Gastrocnemius medialis (tissue), 4 donors: Measurements from ENCODE around the gene ATXN1.
"Not testable (repeated sequence)": the region's sequence is repeated elsewhere in the genome, so short reads cannot be mapped to it uniquely, and the experiment has no call there.

Source experiments
- POLR2A ChIP-seq, 2 donors: fragments of 450-650 bp; IDR thresholded peaks; one replicate each; pipeline ENCODE4 v1.6.1; 2017; ENCODE audit warnings: antibody characterized with exemption in 2 of 2, mild to moderate bottlenecking in 2 of 2, moderate library complexity in 2 of 2
- TF ChIP-seq, protein P1 (sequence below), 5 experiments: fragments of 450-650 bp in 3 of 5; fragments of 200-600 bp in 2 of 5; sonication (generic) in 2 of 5; IDR thresholded peaks in 4 of 5; conservative IDR thresholded peaks in 1 of 5; 1 replicate in 4 of 5; 2 replicates in 1 of 5; pipeline ENCODE4 v1.5.1; 2016 to 2019; ENCODE audit warnings: antibody characterized with exemption in 5 of 5, mild to moderate bottlenecking in 3 of 5, moderate library complexity in 3 of 5

GRCh38 chr6:16260602-16261001 lies 500.7 kb downstream of the ATXN1 start:
- TF ChIP-seq, protein P1, sequence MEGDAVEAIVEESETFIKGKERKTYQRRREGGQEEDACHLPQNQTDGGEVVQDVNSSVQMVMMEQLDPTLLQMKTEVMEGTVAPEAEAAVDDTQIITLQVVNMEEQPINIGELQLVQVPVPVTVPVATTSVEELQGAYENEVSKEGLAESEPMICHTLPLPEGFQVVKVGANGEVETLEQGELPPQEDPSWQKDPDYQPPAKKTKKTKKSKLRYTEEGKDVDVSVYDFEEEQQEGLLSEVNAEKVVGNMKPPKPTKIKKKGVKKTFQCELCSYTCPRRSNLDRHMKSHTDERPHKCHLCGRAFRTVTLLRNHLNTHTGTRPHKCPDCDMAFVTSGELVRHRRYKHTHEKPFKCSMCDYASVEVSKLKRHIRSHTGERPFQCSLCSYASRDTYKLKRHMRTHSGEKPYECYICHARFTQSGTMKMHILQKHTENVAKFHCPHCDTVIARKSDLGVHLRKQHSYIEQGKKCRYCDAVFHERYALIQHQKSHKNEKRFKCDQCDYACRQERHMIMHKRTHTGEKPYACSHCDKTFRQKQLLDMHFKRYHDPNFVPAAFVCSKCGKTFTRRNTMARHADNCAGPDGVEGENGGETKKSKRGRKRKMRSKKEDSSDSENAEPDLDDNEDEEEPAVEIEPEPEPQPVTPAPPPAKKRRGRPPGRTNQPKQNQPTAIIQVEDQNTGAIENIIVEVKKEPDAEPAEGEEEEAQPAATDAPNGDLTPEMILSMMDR (IDR thresholded peaks at IDR 0.05 in 4 of 5, conservative IDR thresholded peaks at IDR 0.05 in 1 of 5) = not testable (repeated sequence)
- TF ChIP-seq POLR2A (IDR thresholded peaks at IDR 0.05) = not testable (repeated sequence)
